IPS-NIHi7 (cell line): ENCODE data around the gene CD163.
"Not testable (repeated sequence)": the region's sequence is repeated elsewhere in the genome, so short reads cannot be mapped to it uniquely, and the experiment has no call there.

Experiments
- DNase-seq: peaks from one replicate; pipeline ENCODE4 v3.0.0; 2012; ENCODE audit warnings: mixed read lengths; ENCODE audit errors: extremely low spot score

The CD163 gene

DNA sequence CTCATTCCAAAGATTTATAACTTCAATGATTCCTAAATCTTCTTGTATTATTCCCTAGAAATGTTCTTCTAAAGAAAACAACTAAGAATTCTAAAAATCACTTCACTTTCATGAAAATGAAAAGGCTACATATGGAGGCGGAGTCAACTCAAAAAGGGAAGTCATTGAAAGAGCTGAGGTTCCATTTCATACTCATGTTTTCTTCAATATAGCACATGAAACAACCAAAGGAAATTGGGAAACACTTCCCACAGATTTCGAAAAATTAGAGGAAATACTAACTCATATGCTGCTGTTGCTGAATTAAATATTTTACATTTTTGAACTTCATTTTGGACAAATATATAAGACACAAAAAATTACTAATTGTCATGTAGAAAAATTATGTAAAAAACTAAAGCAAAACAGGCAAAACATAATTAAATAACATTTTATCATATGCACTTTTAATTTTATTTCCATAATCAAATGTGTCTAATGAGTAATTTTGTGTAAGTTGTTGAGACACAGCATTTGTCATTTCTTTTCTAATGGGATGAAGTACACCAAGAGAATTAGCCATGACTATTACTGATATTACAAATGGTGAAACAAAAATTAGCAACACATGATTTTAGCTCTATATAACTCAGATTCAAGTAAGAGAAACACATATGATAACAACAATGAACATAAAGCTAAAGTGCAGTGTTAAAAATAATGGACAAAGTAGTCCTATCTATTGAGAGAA lies at the start of gene CD163:
CD163 (minus strand) TSS at position 92 of the 730 bp plus-strand sequence; CDS start at position 5, 87 bp downstream.
- no peak for DNase-seq

GRCh38 chr12:7542813-7543212 lies 39.2 kb upstream of the CD163 start:
- DNase-seq, result no peak

DNA sequence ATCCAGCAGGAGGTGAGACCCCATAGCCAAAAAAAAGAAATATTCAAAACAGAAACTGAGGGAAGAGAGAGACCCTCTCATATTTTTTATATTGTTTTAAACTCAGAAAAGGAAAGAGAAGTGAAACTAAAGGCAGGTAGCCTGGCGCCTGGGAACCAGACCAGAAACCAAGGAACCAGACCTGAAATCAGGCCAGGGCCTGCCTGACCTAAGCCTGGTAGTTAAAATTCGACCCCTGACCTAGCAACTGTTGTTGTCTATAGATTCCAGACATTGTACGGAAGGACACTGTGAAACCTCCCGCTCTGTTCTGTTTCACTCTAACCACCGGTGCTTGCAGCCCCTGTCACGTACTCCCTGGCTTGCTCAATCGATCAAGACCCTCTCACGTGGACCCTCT lies 38.5 kb upstream of the CD163 start:
- DNase-seq, result no peak

DNA sequence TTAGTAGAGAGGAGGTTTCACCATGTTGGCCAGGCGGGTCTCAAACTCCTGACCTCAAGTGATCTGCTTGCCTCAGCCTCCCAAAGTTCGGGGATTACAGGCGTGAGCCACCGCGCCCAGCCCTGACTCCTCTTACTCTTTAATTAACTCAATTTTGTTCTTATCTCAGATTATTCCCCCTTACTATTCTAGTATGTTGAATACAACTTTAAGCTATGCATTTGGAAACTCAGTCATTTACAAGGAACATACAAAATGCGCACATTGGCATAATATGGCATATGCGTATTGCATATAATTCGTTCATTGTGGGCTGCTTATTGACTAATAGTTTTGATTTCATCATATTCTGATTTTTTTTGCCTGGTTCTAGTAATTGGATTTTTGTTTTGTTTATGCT lies 10.8 kb upstream of the CD163 start:
- no peak for DNase-seq

DNA sequence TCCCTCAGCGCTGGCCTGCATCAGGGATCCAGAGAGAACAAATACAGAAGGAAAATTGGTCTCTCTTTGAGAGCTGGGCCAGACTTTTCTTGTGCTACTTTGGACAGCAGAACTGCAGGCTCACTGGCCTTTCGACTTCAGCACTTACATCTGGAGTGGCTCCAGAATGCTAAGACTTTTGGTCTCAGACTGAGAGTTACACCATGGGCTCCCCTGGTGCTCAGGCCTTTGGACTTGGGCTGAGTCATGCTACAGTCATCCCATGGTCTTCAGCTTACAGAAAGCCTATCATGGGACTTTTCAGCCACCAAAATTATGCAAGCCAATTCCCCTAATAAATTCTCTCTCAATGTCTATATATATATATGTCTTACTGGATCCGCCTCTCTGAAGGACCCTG lies 9.0 kb upstream of the CD163 start:
- DNase-seq, result peak; percentile 33

DNA sequence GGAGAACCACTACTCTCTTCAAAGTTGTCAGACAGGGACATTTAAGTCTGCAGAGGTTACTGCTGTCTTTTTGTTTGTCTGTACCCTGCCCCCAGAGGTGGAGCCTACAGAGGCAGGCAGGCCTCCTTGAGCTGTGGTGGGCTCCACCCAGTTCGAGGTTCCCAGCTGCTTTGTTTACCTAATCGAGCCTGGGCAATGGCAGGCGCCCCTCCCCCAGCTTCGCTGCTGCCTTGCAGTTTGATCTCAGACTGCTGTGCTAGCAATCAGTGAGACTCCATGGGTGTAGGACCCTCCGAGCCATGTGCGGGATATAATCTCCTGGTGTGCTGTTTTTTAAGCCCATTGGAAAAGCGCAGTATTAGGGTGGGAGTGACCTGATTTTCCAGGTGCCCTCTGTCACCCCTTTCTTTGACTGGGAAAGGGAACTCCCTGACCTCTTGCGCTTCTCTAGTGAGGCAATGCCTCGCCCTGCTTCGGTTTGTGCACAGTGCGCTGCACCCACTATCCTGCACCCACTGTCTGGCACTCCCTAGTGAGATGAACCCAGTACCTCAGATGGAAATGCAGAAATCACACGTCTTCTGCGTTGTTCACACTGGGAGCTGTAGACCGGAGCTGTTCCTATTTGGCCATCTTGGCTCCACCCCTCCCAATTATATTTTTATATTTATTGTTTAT lies 6.4 kb upstream of the CD163 start:
- not testable (repeated sequence) for DNase-seq

GRCh38 chr12:7502612-7503011 lies 965 bp downstream of the CD163 start:
- no peak for DNase-seq

DNA sequence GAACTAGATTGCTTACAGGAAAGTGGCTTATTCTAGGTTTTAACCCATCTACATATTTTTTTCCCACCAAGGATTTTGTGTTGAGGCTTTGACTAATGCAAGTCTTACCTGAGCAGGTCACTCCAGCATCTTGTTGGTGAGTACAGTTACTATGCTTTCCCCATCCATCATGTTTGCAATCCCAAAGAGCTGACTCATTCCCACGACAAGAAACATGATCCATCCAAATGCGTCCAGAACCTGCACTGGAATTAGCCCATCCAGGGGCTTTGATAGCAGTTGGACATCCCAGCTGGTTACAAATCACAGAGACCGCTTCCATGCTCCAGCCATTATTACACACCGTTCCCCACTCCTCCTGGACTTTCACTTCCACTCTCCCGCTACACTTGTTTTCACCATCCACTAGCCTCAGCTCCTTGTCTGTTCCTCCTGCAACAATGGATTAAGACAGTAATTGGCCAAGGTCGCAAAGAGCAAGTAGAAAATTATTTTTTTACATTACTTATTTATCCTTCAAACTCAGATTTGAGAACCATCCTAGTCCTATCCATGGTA lies 2.5 kb downstream of the CD163 start:
- DNase-seq, result no peak

- no peak for DNase-seq
Measured at GRCh38 chr12:7499636-7500035, 3.9 kb downstream of the CD163 start.

DNA sequence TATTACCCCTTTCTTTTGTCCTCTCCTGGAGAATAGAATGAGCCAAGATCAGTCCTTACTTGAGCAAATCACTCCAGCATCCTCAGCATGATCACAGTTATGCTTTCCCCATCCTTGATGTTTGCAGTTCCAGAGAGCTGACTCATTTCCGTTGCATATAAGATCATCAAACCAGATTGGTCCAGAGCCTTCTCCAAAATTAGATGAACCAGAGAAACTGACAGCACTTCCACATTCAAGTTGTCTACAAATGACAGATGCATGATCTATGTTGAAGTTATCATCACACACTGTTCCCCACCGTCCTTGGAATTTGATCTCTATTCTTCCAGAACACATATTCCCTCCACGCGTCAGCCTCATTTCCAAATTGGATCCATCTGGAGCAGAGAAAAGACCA lies 4.8 kb downstream of the CD163 start:
- DNase-seq, result no peak

DNA sequence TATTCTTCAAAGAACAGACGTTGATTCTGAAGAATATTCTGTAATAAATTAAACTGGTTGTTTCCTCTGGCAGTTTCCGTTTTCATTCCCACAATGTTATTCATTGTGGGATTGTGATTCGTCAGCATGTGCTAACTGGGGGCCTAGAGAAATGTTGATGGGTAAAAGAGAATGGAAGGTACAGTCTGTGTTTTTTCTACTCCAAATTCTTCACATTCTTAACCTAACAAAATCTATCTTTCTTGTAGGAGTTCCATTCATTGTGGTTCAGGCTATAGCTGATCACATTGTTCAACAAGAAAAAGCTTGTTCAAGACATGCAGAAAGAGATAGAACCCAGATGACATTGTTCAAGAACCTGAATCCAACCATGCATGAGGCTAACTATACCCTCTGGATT lies 5.9 kb downstream of the CD163 start:
- no peak for DNase-seq

DNA sequence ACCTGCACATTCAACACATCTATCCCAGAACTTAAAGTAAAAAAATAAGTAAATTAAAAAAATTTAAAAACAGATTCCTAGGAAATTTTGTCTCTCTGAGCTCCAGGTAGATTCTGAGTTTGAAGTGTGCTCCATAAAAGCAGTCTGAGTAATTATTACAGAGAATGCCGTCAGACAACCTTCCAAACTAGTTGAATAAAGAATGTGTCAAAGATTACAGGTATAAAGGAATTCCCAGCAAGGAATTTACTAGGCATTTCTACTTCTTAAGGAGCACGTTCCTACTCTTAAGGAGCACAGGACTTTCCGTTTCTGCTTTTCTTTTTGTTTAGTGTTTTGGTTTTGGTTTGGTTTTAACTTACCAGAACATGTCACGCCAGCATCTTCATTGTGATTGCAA lies 7.1 kb downstream of the CD163 start:
- no peak for DNase-seq

- no peak for DNase-seq
Measured at GRCh38 chr12:7495136-7495535, 8.4 kb downstream of the CD163 start.

DNA sequence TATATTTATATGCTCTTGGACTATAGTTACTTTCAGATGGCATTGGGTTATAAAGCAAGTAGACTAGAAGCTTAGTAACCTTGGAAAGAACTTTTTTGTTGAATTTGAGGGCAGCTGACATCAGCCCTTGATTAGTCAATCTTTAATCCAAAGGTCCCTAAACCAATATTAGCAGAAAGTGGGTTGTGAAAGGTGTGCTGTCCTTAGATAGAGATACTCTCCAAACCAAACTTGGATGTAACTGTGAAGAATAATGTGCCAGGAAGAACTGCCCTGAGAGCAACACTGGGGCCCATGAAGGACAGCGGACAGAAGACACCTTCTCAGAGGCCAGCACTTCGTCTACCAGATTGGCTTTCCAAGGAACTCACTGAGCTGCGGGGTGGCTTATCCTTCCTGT lies 10.6 kb downstream of the CD163 start:
- DNase-seq, result no peak

DNA sequence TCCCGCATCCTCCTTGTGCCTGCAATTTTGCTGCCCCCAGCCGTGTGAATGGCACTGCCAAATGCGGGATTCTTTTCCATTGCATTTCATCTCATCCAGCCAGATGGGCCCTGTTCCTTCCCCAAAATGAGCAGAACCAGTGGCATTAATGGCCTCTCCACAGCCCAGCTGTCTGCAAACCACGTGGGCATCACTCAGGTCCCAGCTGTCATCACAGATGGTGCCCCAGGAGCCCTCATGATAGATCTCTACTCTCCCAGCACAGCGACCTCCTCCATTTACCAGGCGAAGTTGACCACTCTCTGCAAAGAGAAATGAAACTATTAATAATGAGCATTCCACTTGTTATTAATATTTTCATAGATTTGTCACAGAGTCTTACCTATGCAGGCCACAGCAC lies 17.1 kb downstream of the CD163 start:
- DNase-seq, result no peak

- DNase-seq, result no peak
Measured at GRCh38 chr12:7485095-7485494, 18.5 kb downstream of the CD163 start.

DNA sequence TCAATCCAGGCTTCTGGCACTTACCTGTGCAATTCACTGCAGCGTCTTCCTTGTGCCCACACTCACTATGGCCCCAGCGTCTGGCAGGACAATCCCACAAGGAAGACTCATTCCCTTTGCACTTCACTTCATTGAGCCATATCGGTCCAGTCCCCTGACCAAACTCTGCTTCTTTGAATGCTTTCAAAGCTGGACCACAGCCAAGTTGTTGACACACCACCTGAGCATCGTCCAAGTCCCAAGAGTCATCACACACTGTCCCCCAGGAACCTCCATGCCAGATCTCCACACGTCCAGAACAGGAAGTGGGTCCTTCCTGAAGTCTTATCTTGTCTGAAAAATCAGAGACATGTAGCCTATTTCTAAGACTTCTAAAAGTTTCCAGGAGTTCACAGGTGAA lies 20.2 kb downstream of the CD163 start:
- DNase-seq, result no peak

GRCh38 chr12:7479771-7480170 lies 23.8 kb downstream of the CD163 start:
- DNase-seq, result no peak

GRCh38 chr12:7472060-7472459 lies 31.5 kb downstream of the CD163 start:
- DNase-seq, result no peak

DNA sequence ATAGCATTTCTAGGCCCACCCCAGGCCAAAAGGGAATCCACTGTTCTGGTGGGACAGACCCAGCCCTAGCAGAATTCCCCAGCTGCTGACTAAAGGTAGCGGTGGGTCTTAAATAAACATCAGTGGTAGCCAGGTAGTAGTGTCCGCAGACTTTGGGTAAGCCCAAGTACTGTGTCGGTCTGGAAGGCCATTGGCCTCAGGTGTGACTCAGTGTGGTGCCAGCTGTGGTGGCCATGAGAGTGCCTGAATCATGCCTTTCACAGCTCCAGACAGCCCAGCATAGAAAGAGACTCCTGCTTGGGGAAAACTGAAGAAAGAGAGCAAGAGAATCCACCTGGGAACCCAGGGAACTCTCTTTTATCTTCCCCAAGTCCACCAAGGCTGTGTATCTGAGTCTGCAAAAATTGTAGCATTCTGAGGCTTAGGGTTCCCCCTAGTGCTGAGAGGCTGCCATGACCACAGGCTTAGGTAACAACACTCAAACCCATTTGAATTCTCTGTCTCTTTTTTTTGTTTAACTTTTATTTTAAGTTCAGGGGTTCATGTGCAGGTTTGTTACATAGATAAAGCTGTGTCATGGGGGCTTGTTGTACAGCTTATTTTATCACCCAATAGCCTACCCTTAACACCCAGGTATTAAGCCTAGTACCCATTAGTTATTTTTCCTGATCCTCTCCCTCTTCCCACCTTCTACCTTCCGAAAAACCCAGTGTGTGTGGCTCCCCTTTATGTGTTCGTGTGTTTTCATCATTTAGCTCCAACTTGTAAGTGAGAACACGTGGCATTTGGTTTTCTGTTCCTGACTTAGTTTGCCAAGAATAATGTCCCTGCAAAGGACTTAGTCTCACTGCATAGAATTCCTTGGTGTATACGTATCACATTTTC lies 43.0 kb downstream of the CD163 start:
- DNase-seq, result peak; percentile 79

- DNase-seq, result no peak
Measured at GRCh38 chr12:7459973-7460372, 43.6 kb downstream of the CD163 start.

DNA sequence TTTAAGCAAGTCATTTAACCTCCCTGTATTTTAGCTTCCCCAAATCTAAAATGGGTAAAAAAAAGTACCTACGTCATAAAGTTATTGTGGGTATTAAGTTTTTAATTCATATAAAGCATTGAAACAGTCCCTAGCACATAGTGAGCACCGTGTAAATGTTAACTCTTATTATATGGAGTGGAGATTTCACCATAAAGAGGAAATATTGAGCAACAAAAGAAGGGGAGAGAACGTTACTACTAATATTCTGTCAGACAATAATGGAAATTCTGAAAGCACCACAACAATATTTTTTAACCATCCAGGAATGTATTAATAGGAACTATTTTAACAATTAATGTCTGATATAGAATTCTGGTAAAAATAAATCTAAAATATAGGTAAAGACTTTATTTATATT lies 51.8 kb downstream of the CD163 start:
- no peak for DNase-seq
